Neural progenitor cell (in vitro differentiated cells): ENCODE measurements around the gene NCAPD3. TPM values are rescaled to one million over a fixed set of nuclear protein-coding genes. Genes with fewer than 3 reads are reported as not detected.

Experiments used
- DNase-seq: peaks from one replicate; pipeline ENCODE4 v3.0.0-alpha.2; 2016; ENCODE audit warnings: low spot score
- H2AFZ ChIP-seq: fragments of 200-600 bp; sonication (generic); replicated peaks from 2 replicates; pipeline ENCODE4 v1.6.1; 2016; ENCODE audit warnings: antibody characterized with exemption
- H3F3A ChIP-seq: fragments of 200-600 bp; sonication (generic); 2 replicates; pipeline ENCODE4 v1.6.1; 2016; ENCODE audit warnings: antibody characterized with exemption, low read depth
- H3K27ac ChIP-seq: fragments of 200-600 bp; sonication (generic); 2 replicates; pipeline ENCODE4 v1.5.1; 2016; ENCODE audit warnings: mild to moderate bottlenecking
- H3K27me3 ChIP-seq: fragments of 200-600 bp; sonication (generic); 2 replicates; pipeline ENCODE4 v1.6.1; 2016; ENCODE audit warnings: mild to moderate bottlenecking, moderate library complexity
- H3K36me3 ChIP-seq: fragments of 200-600 bp; sonication (generic); 2 replicates; pipeline ENCODE4 v1.5.1; 2016
- H3K4me1 ChIP-seq: fragments of 200-600 bp; sonication (generic); 2 replicates; pipeline ENCODE4 v1.6.1; 2016; ENCODE audit warnings: mixed run types
- H3K4me2 ChIP-seq: fragments of 200-600 bp; sonication (generic); 2 replicates; pipeline ENCODE4 v1.6.1; 2016
- H3K4me3 ChIP-seq: fragments of 200-600 bp; sonication (generic); 2 replicates; pipeline ENCODE4 v1.5.1; 2016
- H3K79me2 ChIP-seq: fragments of 200-600 bp; sonication (generic); 2 replicates; pipeline ENCODE4 v1.6.1; 2016; ENCODE audit warnings: low read depth
- H3K9ac ChIP-seq: fragments of 200-600 bp; sonication (generic); 2 replicates; pipeline ENCODE4 v1.6.1; 2016
- H3K9me3 ChIP-seq: fragments of 200-600 bp; sonication (generic); 2 replicates; pipeline ENCODE4 v1.5.1; 2016; ENCODE audit warnings: low read depth
- H4K20me1 ChIP-seq: fragments of 200-600 bp; sonication (generic); 2 replicates; pipeline ENCODE4 v1.6.1; 2016; ENCODE audit warnings: low read depth
- H3K27ac Mint-ChIP-seq: 3 replicates; pipeline ENCODE4 v1.8.0; 2021; ENCODE audit warnings: mixed read lengths
- H3K27me3 Mint-ChIP-seq: 2 replicates; pipeline ENCODE4 v1.8.0; 2022; ENCODE audit warnings: low read depth, mild to moderate bottlenecking, inconsistent platforms, moderate library complexity, mixed read lengths; ENCODE audit not compliant: insufficient read depth
- H3K36me3 Mint-ChIP-seq: 3 replicates; pipeline ENCODE4 v1.8.0; 2021; ENCODE audit warnings: mixed read lengths
- H3K4me1 Mint-ChIP-seq: 3 replicates; pipeline ENCODE4 v1.8.0; 2021; ENCODE audit warnings: mixed read lengths
- H3K4me3 Mint-ChIP-seq: 3 replicates; pipeline ENCODE4 v1.8.0; 2021; ENCODE audit warnings: mild to moderate bottlenecking, moderate library complexity, mixed read lengths
- H3K9me3 Mint-ChIP-seq: 3 replicates; pipeline ENCODE4 v1.8.0; 2020; ENCODE audit warnings: mixed read lengths
- CTCF ChIP-seq: fragments of 200-600 bp; sonication (generic); IDR thresholded peaks from 2 replicates; pipeline ENCODE4 v1.5.1; 2017; ENCODE audit warnings: antibody characterized with exemption, mild to moderate bottlenecking
- EZH2 ChIP-seq: fragments of 200-600 bp; sonication (generic); IDR thresholded peaks from 2 replicates; pipeline ENCODE4 v1.6.1; 2017; ENCODE audit warnings: antibody characterized with exemption, mild to moderate bottlenecking, moderate library complexity
- EZH2phosphoT487 ChIP-seq: fragments of 200-600 bp; sonication (generic); IDR thresholded peaks from 2 replicates; pipeline ENCODE4 v1.6.1; 2017; ENCODE audit warnings: antibody characterized with exemption
- total RNA-seq: library from RNA; depleted of rRNA; stranded (reverse); fragments of >200 nt; gene quantifications from 2 replicates; pipeline ENCODE4 v1.2.3, GENCODE V29; 2015; ENCODE audit warnings: low replicate concordance

Gene NCAPD3
- total RNA-seq, 1 donor from 2014 or later: 41.0 TPM

DNA sequence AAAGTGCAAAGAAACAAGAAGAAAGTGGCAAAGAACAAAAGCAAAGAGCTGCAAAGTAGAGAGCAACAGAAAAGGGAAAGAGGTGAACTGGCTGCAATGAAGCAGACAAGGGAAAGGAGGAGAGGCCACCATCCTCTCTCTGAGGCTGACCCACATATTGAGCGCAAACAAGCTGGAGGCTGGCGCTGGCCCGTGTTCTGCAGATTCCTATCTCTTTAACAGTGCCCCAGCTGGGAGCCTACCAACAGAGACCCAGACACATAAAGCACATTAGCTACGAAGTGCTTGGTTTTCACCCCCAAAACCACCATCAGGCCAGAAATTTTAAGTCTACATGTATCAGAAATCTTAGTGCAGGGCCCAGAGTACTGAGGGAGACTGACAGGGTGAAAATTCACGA is 17.6 kb downstream of the NCAPD3 start:
- Histone ChIP-seq H3F3A (peaks cover 3% of the 10 kb centered on the region), H4K20me1 (peaks cover 22% of the 10 kb centered on the region), H2AFZ (no peak overlapping the region), H3K4me3 (no peak overlapping the region), H3K27me3 (no peaks in the 10 kb centered on the region), H3K4me1 (no peaks in the 10 kb centered on the region), H3K27ac (no peak overlapping the region), H3K9ac (no peak overlapping the region), H3K9me3 (no peaks in the 10 kb centered on the region), H3K79me2 (peaks cover 12% of the 10 kb centered on the region), H3K36me3 (peaks cover 34% of the 10 kb centered on the region), H3K4me2 (no peak overlapping the region)
- peaks cover 36% of the 10 kb centered on the region for H3K36me3 Mint-ChIP-seq
- DNase-seq: no peak
- no peaks in the 10 kb centered on the region for H3K4me1 Mint-ChIP-seq
- H3K27me3 Mint-ChIP-seq: peaks cover 3% of the 10 kb centered on the region
- TF ChIP-seq EZH2phosphoT487 (no peak), EZH2 (no peak), CTCF (no peak)
- H3K4me3 Mint-ChIP-seq: no peak overlapping the region
- H3K9me3 Mint-ChIP-seq: no peaks in the 10 kb centered on the region
- H3K27ac Mint-ChIP-seq: no peak overlapping the region

- H3K4me3 Mint-ChIP-seq: no peak overlapping the region
- peaks cover 3% of the 10 kb centered on the region for H3K27me3 Mint-ChIP-seq
- H3K9me3 Mint-ChIP-seq: no peaks in the 10 kb centered on the region
- H3K27ac Mint-ChIP-seq: no peak overlapping the region
- no peak for DNase-seq
- Histone ChIP-seq H3F3A (peaks cover 3% of the 10 kb centered on the region), H3K9ac (no peak overlapping the region), H3K27me3 (no peaks in the 10 kb centered on the region), H3K9me3 (no peaks in the 10 kb centered on the region), H3K36me3 (peaks cover 29% of the 10 kb centered on the region), H3K4me2 (no peak overlapping the region), H2AFZ (no peak overlapping the region), H3K79me2 (peaks cover 7% of the 10 kb centered on the region), H3K4me1 (no peaks in the 10 kb centered on the region), H3K27ac (no peak overlapping the region), H3K4me3 (no peak overlapping the region), H4K20me1 (peaks cover 18% of the 10 kb centered on the region)
- H3K36me3 Mint-ChIP-seq: peaks cover 37% of the 10 kb centered on the region
- no peak for TF ChIP-seq EZH2
- no peak for TF ChIP-seq EZH2phosphoT487
- no peak for TF ChIP-seq CTCF
- no peaks in the 10 kb centered on the region for H3K4me1 Mint-ChIP-seq
Measured at GRCh38 chr11:134205729-134206128, 18.0 kb downstream of the NCAPD3 start.

- Histone ChIP-seq H3K9ac (no peak overlapping the region), H3K9me3 (no peaks in the 10 kb centered on the region), H3K36me3 (peaks cover 17% of the 10 kb centered on the region), H4K20me1 (peaks cover 5% of the 10 kb centered on the region), H3K79me2 (peaks cover 4% of the 10 kb centered on the region), H3K4me2 (no peak overlapping the region), H3K4me3 (no peak overlapping the region), H3K4me1 (no peaks in the 10 kb centered on the region), H3K27ac (no peak overlapping the region), H2AFZ (no peak overlapping the region), H3K27me3 (no peaks in the 10 kb centered on the region), H3F3A (peaks cover under 1% of the 10 kb centered on the region)
- TF ChIP-seq EZH2phosphoT487 (no peak), CTCF (no peak), EZH2 (no peak)
- Mint-ChIP-seq H3K27ac (no peak overlapping the region), H3K27me3 (peaks cover 3% of the 10 kb centered on the region), H3K9me3 (no peaks in the 10 kb centered on the region), H3K36me3 (peaks cover 46% of the 10 kb centered on the region), H3K4me3 (no peak overlapping the region), H3K4me1 (no peaks in the 10 kb centered on the region)
- DNase-seq: no peak
Measured at GRCh38 chr11:134202661-134203060, 21.1 kb downstream of the NCAPD3 start.

GRCh38 chr11:134200688-134201087 is 23.1 kb downstream of the NCAPD3 start:
- TF ChIP-seq EZH2phosphoT487 (no peak), EZH2 (no peak), CTCF (no peak)
- Histone ChIP-seq H3K79me2 (no peaks in the 10 kb centered on the region), H3K27ac (no peak overlapping the region), H3F3A (no peaks in the 10 kb centered on the region), H3K36me3 (peaks cover 17% of the 10 kb centered on the region), H3K4me2 (no peak overlapping the region), H4K20me1 (no peaks in the 10 kb centered on the region), H3K4me3 (no peak overlapping the region), H3K9me3 (no peaks in the 10 kb centered on the region), H3K9ac (no peak overlapping the region), H2AFZ (no peak overlapping the region), H3K4me1 (no peaks in the 10 kb centered on the region), H3K27me3 (no peaks in the 10 kb centered on the region)
- no peaks in the 10 kb centered on the region for H3K9me3 Mint-ChIP-seq
- H3K36me3 Mint-ChIP-seq: peaks cover 41% of the 10 kb centered on the region
- DNase-seq: no peak
- H3K27me3 Mint-ChIP-seq: no peaks in the 10 kb centered on the region
- H3K4me1 Mint-ChIP-seq: no peaks in the 10 kb centered on the region
- H3K4me3 Mint-ChIP-seq: no peak overlapping the region
- no peak overlapping the region for H3K27ac Mint-ChIP-seq
